Common myeloid progenitor, CD34-positive (primary cell): ENCODE results near the gene BID.
A peak's percentile ranks its signal among the peaks of the same experiment; 100 is the strongest.

Experiments used
- CTCF ChIA-PET: fragments of 350-600 bp; sonication (Branson Sonifier 250); formaldehyde crosslinking; loops from one replicate; lab custom pipeline; 2021; ENCODE audit warnings: antibody characterized with exemption; lab: Charles Lee
- POLR2A ChIA-PET: fragments of 350-600 bp; sonication (Branson Sonifier 250); formaldehyde crosslinking; loops from one replicate; lab custom pipeline; 2021; ENCODE audit warnings: antibody characterized with exemption; lab: Charles Lee
- DNase-seq, 3 donors: peaks; one replicate each; pipeline versions ENCODE4 v3.0.0 to v3.0.0-alpha.2; 2013
- H3K27ac ChIP-seq, 2 experiments: 1 replicate in 1 of 2; 2 replicates in 1 of 2; pipeline ENCODE4 v1.7.0; 2013; ENCODE audit warnings: inconsistent platforms in 2 of 2, low read length in 2 of 2, mild to moderate bottlenecking in 2 of 2, low read depth in 1 of 2, moderate library complexity in 1 of 2; ENCODE audit not compliant: severe bottlenecking in 2 of 2, insufficient read depth in 1 of 2, poor library complexity in 1 of 2
- H3K27me3 ChIP-seq, 5 experiments: replicated peaks in 2 of 5; 1 replicate in 3 of 5; 2 replicates in 2 of 5; pipeline versions ENCODE4 v1.6.1 to v1.7.0; 2013; ENCODE audit warnings: low read length in 4 of 5, mild to moderate bottlenecking in 2 of 5, moderate library complexity in 2 of 5, inconsistent platforms in 1 of 5; ENCODE audit not compliant: insufficient read depth in 5 of 5, control insufficient read depth in 4 of 5
- H3K36me3 ChIP-seq, 4 experiments: 1 replicate in 2 of 4; 2 replicates in 2 of 4; pipeline versions ENCODE4 v1.6.1 to v1.7.0; 2013; ENCODE audit warnings: low read length in 3 of 4, control low read depth in 1 of 4, mild to moderate bottlenecking in 1 of 4; ENCODE audit not compliant: control insufficient read depth in 4 of 4, insufficient read depth in 4 of 4
- H3K4me1 ChIP-seq, 4 experiments: 1 replicate in 3 of 4; 2 replicates in 1 of 4; pipeline versions ENCODE4 v1.6.1 to v1.7.1; 2013; ENCODE audit warnings: low read length in 3 of 4, mild to moderate bottlenecking in 3 of 4, control low read depth in 1 of 4, inconsistent platforms in 1 of 4, moderate library complexity in 1 of 4; ENCODE audit not compliant: control insufficient read depth in 4 of 4, insufficient read depth in 4 of 4; ENCODE audit errors: control extremely low read depth in 1 of 4
- H3K4me3 ChIP-seq, 7 experiments: 1 replicate in 4 of 7; 2 replicates in 3 of 7; pipeline versions ENCODE4 v1.5.1 to v1.7.0; 2013; ENCODE audit warnings: mild to moderate bottlenecking in 7 of 7, low read length in 6 of 7, moderate library complexity in 6 of 7, inconsistent platforms in 2 of 7, low read depth in 2 of 7, control low read depth in 1 of 7; ENCODE audit not compliant: insufficient read depth in 4 of 7, control insufficient read depth in 1 of 7; ENCODE audit errors: extremely low read depth in 1 of 7
- H3K9me3 ChIP-seq, 5 experiments: 1 replicate in 4 of 5; 2 replicates in 1 of 5; pipeline versions ENCODE4 v1.6.1 to v1.7.1; 2013; ENCODE audit warnings: low read length in 4 of 5, mild to moderate bottlenecking in 2 of 5, inconsistent platforms in 1 of 5, low read depth in 1 of 5, moderate library complexity in 1 of 5; ENCODE audit not compliant: control insufficient read depth in 4 of 5, insufficient read depth in 2 of 5; ENCODE audit errors: control extremely low read depth in 1 of 5
- WGBS: methylation state at CpG from one replicate; pipeline ENCODE4 v1.1.5; 2013; ENCODE audit not compliant: insufficient coverage; 5-methylcytosine and 5-hydroxymethylcytosine counted together

Gene BID

GRCh38 chr22:17748555-17749353 lies 25.5 kb downstream of the BID start:
- Histone ChIP-seq H3K27me3 (no peaks in the 10 kb centered on the region), H3K4me3 (no peak overlapping the region), H3K4me1 (no peaks in the 10 kb centered on the region), H3K9me3 (no peaks in the 10 kb centered on the region), H3K36me3 (peaks cover 0 to 22% (median 13%) of the 10 kb centered on the region in 4 experiments), H3K27ac (no peak overlapping the region)
- ChIA-PET CTCF (interaction anchor here (0.7 to 3.0 kb wide), 6 partner anchors 9 to 327 kb away, joined by 3 to 7 read pairs (median 4); no protein-coding TSS in a partner anchor), POLR2A (no interaction called here)
- peak in 1 of 3 donors; percentile 36 for DNase-seq
- 95% methylated on average over 29 of the region's 40 CpGs for whole genome bisulfite sequencing

- Histone ChIP-seq H3K27me3 (no peaks in the 10 kb centered on the region), H3K36me3 (peaks cover 2 to 28% (median 17%) of the 10 kb centered on the region in 4 experiments), H3K9me3 (no peaks in the 10 kb centered on the region), H3K27ac (no peak overlapping the region), H3K4me1 (peaks cover 0 to 3% (median 0%) of the 10 kb centered on the region in 4 experiments), H3K4me3 (no peak overlapping the region)
- WGBS: 94% methylated on average over 8 of the region's 10 CpGs
- ChIA-PET POLR2A (no interaction called here), CTCF (interaction anchor here (9.3 kb wide), 1 partner anchor 39 kb away, joined by 139 read pairs; no protein-coding TSS in a partner anchor)
- DNase-seq: no peak
These were observed 27.4 kb downstream of the BID start for GRCh38 chr22:17746916-17747315.

DNA sequence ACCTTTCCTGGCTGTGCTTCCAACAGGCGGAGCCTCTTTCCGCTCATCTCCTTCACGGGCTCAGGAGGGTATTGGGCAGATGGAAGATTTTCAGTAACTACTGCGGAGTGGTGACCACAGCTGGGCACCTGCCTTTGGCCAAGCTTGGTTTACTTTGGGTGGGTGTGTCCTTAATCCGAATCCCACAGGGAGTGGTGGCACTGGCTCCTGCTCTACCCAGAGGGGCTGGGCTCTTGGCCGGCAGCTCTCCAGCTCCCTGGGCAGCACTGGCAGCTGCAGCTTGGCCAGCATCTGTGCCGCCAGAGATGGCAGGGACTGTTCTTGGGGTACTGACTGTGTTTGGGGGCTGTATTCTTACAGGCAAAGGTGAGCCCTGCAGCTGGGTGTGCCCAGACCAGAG lies 29.8 kb downstream of the BID start:
- ChIA-PET CTCF (interaction anchor here (1.2 to 9.3 kb wide), 9 partner anchors 8 to 332 kb away, joined by 4 to 139 read pairs (median 13); no protein-coding TSS in a partner anchor), POLR2A (no interaction called here)
- H3K27ac ChIP-seq: no peak overlapping the region
- DNase-seq: no peak
- H3K4me1 ChIP-seq: peaks cover 0 to 3% (median 0%) of the 10 kb centered on the region in 4 experiments
- no peak overlapping the region for H3K4me3 ChIP-seq
- 99% methylated on average over 7 of the region's 7 CpGs for WGBS
- no peaks in the 10 kb centered on the region for H3K9me3 ChIP-seq
- peaks cover 11 to 42% (median 24%) of the 10 kb centered on the region in 4 experiments for H3K36me3 ChIP-seq
- no peaks in the 10 kb centered on the region for H3K27me3 ChIP-seq

- ChIA-PET POLR2A (no interaction called here), CTCF (interaction anchor here (1.1 to 9.3 kb wide), 22 partner anchors 9 to 379 kb away, joined by 3 to 139 read pairs (median 6); partner anchors contain the start of genes BCL2L13 and PEX26)
These were observed 30.4 kb downstream of the BID start for GRCh38 chr22:17743661-17744411.

DNA sequence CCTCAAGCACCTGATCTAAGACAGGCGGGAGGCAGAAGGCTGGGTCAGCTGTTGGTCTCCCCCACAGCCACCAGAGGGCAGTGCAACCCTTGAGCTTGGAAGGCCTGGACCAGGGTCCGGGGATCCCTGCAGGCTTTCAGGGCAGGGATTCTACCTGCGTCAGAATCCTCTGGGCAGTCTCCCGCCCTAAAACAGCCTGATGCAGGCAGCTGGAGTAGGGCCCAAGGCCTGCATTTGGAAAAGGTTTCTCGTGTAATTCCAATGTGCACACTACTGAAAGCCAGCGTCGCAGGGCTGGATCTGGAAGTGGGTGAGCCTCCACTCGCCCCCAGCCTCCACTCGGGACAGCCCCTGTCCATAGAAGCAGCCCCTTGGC lies 31.8 kb downstream of the BID start:
- 82% methylated on average over 9 of the region's 9 CpGs for WGBS
- Histone ChIP-seq H3K4me3 (no peak overlapping the region), H3K27me3 (no peaks in the 10 kb centered on the region), H3K4me1 (peaks cover 0 to 3% (median 0%) of the 10 kb centered on the region in 4 experiments), H3K27ac (peak overlapping the region in 1 of 2 experiments; percentile 2), H3K9me3 (no peaks in the 10 kb centered on the region), H3K36me3 (peaks cover 20 to 55% (median 38%) of the 10 kb centered on the region in 4 experiments)
- DNase-seq: peak; percentile 61 to 81 (median 78)
- CTCF ChIA-PET: interaction anchor here (0.7 to 9.3 kb wide), 30 partner anchors 7 to 335 kb away, joined by 3 to 139 read pairs (median 4); partner anchors contain the start of genes BCL2L13 and PEX26
- POLR2A ChIA-PET: no interaction called here

More at GRCh38 chr22:17743661-17744411, 30.4 kb downstream of the BID start:
- no peaks in the 10 kb centered on the region for H3K27me3 ChIP-seq
- no peak overlapping the region for H3K27ac ChIP-seq
- WGBS: 92% methylated on average over 24 of the region's 25 CpGs
- no peak overlapping the region for H3K4me3 ChIP-seq
- peaks cover 12 to 46% (median 26%) of the 10 kb centered on the region in 4 experiments for H3K36me3 ChIP-seq
- no peaks in the 10 kb centered on the region for H3K9me3 ChIP-seq
- peaks cover 0 to 3% (median 0%) of the 10 kb centered on the region in 4 experiments for H3K4me1 ChIP-seq
- no peak for DNase-seq

DNA sequence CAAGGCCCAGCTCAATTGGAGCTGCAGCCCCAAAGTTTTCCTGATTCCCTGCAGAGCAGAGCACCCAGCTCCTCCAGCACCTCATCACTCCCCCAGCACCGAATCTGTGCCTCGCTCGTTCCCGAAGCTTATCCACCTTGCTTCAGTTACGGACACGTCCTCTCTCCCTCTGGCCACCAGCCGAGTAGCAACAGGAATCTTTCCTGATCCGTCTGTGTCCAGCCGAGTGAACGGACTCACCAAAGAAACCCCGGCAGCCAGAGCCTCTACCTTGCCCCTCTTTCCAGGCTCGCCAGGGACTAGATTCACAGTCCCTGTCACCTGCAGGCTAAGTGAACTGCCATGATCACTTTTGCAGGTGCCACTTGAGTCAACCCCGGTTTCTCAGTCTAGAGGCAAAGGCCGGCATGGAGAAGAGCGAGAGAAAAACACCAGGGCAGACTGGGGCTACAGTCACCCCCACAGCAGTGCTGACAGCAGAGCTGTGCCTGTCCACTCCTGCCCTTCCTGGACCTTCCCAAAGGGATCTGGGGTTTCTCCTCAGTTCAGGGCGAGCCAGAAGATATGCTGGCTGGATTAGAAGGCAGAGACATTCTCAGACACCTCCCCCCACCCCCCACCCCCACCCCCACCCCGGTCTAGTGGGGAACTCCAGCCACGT lies 32.3 kb downstream of the BID start:
- no peak overlapping the region for H3K4me3 ChIP-seq
- POLR2A ChIA-PET: interaction anchor here (0.6 kb wide), 1 partner anchor 170 kb away, joined by 3 read pairs; no protein-coding TSS in a partner anchor
- no peaks in the 10 kb centered on the region for H3K9me3 ChIP-seq
- 93% methylated on average over 15 of the region's 18 CpGs for WGBS
- no peak overlapping the region for H3K27ac ChIP-seq
- no peak for DNase-seq
- CTCF ChIA-PET: interaction anchor here (0.7 to 9.3 kb wide), 24 partner anchors 10 to 336 kb away, joined by 3 to 139 read pairs (median 6); partner anchors contain the start of genes BCL2L13 and PEX26
- peaks cover 20 to 56% (median 41%) of the 10 kb centered on the region in 4 experiments for H3K36me3 ChIP-seq
- H3K4me1 ChIP-seq: peaks cover 0 to 3% (median 0%) of the 10 kb centered on the region in 4 experiments
- no peaks in the 10 kb centered on the region for H3K27me3 ChIP-seq
